ENCODE measurements around the gene SP140. TPM values are rescaled to one million over a fixed set of nuclear protein-coding genes. Genes with fewer than 3 reads are reported as not detected.

SP140 gene
- total RNA-seq, 2 donors from 2014 or later, result not detected

- Histone ChIP-seq H3K27me3 (ENCODE audit: control insufficient read depth, insufficient read depth, low read length, poor library complexity, severe bottlenecking) (no peaks in the 10 kb centered on the region), H3K9me3 (ENCODE audit: control insufficient read depth, low read length) (peaks cover 5% of the 10 kb centered on the region), H3K27ac (ENCODE audit: low read depth, low read length) (no peak overlapping the region), H3K36me3 (ENCODE audit: control insufficient read depth, insufficient read depth, low read length) (no peaks in the 10 kb centered on the region), H3K4me3 (ENCODE audit: low read length) (no peak overlapping the region), H3K4me1 (ENCODE audit: control insufficient read depth, insufficient read depth, low read length) (no peaks in the 10 kb centered on the region), H3K9ac (ENCODE audit: extremely low read depth, low read length, poor library complexity, severe bottlenecking) (no peak overlapping the region)
- H3K27ac Mint-ChIP-seq, result no peak overlapping the region
- H3K4me1 Mint-ChIP-seq, result no peaks in the 10 kb centered on the region
- H3K27me3 Mint-ChIP-seq (ENCODE audit: insufficient read depth), result no peaks in the 10 kb centered on the region
- no peak overlapping the region for H3K4me3 Mint-ChIP-seq
- no peak for TF ChIP-seq CTCF (conservative IDR thresholded peaks at IDR 0.05)
- H3K36me3 Mint-ChIP-seq (ENCODE audit: low read depth), result no peaks in the 10 kb centered on the region
- no peak for DNase-seq
- H3K9me3 Mint-ChIP-seq, result peaks cover 17% of the 10 kb centered on the region
- WGBS, 2 experiments (ENCODE audit: insufficient coverage in 1 of 2, insufficient read length in 1 of 2), result 90% methylated on average over 1 of the region's 1 CpG; no CpG with 5 or more reads in 1 of the 2 experiments
Observed at GRCh38 chr2:230346465-230346864, 120.9 kb downstream of the SP140 start.

DNA sequence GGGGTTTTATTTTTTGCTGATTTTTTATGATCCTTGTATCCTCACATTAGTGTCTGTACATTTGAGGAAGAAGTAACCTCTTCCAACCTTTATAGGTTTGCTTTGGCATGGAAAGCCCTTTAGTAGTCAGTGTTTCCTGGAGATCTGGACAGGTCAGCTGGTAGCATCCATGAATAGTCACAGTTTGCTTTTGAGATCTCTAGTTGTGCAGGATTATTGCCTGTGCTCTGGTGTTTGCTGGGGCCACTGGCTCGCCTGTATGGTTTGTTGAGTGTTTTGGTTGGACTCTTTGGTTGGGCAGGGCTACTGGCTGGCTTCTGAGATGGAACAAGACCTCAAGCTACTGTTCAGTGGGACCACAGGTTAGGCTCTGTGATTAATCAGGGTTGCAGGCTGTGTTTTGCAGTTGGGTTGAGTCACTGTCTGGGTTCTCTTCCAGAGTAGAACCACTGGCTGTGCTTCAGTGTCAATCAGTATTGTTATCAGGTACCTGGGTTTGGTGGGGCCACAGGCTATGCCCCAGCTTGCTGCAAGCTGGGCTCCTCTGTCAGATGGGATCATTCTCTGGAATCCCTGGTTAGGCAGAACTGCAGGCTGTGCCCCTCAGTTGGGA lies 121.5 kb downstream of the SP140 start:
- no peak overlapping the region for H3K27ac Mint-ChIP-seq
- 88 to 100% methylated on average over 1 of the region's 1 CpG for WGBS, 2 experiments (ENCODE audit: insufficient coverage in 1 of 2, insufficient read length in 1 of 2)
- DNase-seq, result no peak
- H3K27me3 ChIP-seq (ENCODE audit: control insufficient read depth, insufficient read depth, low read length, poor library complexity, severe bottlenecking), result no peaks in the 10 kb centered on the region
- H3K9ac ChIP-seq (ENCODE audit: extremely low read depth, low read length, poor library complexity, severe bottlenecking), result no peak overlapping the region
- no peaks in the 10 kb centered on the region for H3K36me3 ChIP-seq (ENCODE audit: control insufficient read depth, insufficient read depth, low read length)
- H3K4me3 Mint-ChIP-seq, result no peak overlapping the region
- TF ChIP-seq CTCF (conservative IDR thresholded peaks at IDR 0.05), result no peak
- H3K4me3 ChIP-seq (ENCODE audit: low read length), result no peak overlapping the region
- peaks cover 15% of the 10 kb centered on the region for H3K9me3 Mint-ChIP-seq
- no peaks in the 10 kb centered on the region for H3K4me1 ChIP-seq (ENCODE audit: control insufficient read depth, insufficient read depth, low read length)
- H3K4me1 Mint-ChIP-seq, result no peaks in the 10 kb centered on the region
- H3K27me3 Mint-ChIP-seq (ENCODE audit: insufficient read depth), result no peaks in the 10 kb centered on the region
- H3K9me3 ChIP-seq (ENCODE audit: control insufficient read depth, low read length), result peaks cover 5% of the 10 kb centered on the region
- no peaks in the 10 kb centered on the region for H3K36me3 Mint-ChIP-seq (ENCODE audit: low read depth)
- no peak overlapping the region for H3K27ac ChIP-seq (ENCODE audit: low read depth, low read length)

- peaks cover 5% of the 10 kb centered on the region for H3K9me3 ChIP-seq (ENCODE audit: control insufficient read depth, low read length)
- H3K36me3 ChIP-seq (ENCODE audit: control insufficient read depth, insufficient read depth, low read length), result no peaks in the 10 kb centered on the region
- Mint-ChIP-seq H3K9me3 (peaks cover 7% of the 10 kb centered on the region), H3K36me3 (ENCODE audit: low read depth) (no peaks in the 10 kb centered on the region), H3K27ac (no peak overlapping the region), H3K4me3 (no peak overlapping the region), H3K27me3 (ENCODE audit: insufficient read depth) (no peaks in the 10 kb centered on the region), H3K4me1 (no peaks in the 10 kb centered on the region)
- TF ChIP-seq CTCF (conservative IDR thresholded peaks at IDR 0.05), result no peak
- H3K4me3 ChIP-seq (ENCODE audit: low read length), result no peak overlapping the region
- no peaks in the 10 kb centered on the region for H3K4me1 ChIP-seq (ENCODE audit: control insufficient read depth, insufficient read depth, low read length)
- no peaks in the 10 kb centered on the region for H3K27me3 ChIP-seq (ENCODE audit: control insufficient read depth, insufficient read depth, low read length, poor library complexity, severe bottlenecking)
- no peak overlapping the region for H3K27ac ChIP-seq (ENCODE audit: low read depth, low read length)
- 90 to 91% methylated on average over 6 of the region's 6 CpGs for WGBS, 2 experiments (ENCODE audit: insufficient coverage in 1 of 2, insufficient read length in 1 of 2)
- H3K9ac ChIP-seq (ENCODE audit: extremely low read depth, low read length, poor library complexity, severe bottlenecking), result no peak overlapping the region
- no peak for DNase-seq
Observed at GRCh38 chr2:230347659-230348305, 122.2 kb downstream of the SP140 start.
